SK-MEL-5 (cell line): ENCODE results near the gene SNAPC2. TPM values are rescaled to one million over a fixed set of nuclear protein-coding genes. Genes with fewer than 3 reads are reported as not detected.
"Not testable (repeated sequence)": the region's sequence is repeated elsewhere in the genome, so short reads cannot be mapped to it uniquely, and the experiment has no call there.

Source experiments
- DNase-seq: peaks from one replicate; pipeline ENCODE4 v3.0.0-alpha.2; 2016; ENCODE audit warnings: low read depth, low spot score
- in situ Hi-C: cut with HindIII; loops from 2 replicates; pipeline ENCODE4 v1.10.0; 2016; ENCODE audit warnings: low sequenced_read_pairs, high pct_unique_total_duplicates, low pct_unique_long_range_greater_than_20kb
- total RNA-seq: library from RNA; depleted of rRNA; stranded (reverse); fragments of >200 nt; shearing (Covaris generic); gene quantifications from 2 replicates; pipeline ENCODE4 v1.2.3, GENCODE V29; 2014

The SNAPC2 gene
- total RNA-seq, 1 experiment from 2014 or later: 16.7 TPM

DNA sequence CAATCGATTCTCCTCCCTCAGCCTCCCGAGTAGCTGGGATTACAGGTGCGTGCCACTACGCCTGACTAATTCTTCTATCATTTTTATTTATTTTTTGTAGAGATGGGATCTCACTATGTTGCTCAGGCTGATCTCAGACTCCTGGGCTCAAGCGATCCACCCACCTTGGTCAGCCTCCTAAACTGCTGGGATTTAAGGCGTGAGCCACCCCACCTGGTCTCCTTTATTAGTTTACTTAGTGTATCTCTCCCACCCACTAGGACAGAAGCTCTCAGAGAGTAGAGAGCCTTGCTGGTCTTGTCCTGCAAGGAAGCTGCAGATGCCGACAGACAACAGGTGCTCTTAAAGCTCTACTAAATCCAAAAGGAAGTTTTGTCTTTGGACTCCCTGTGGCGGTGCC, 34.3 kb upstream of the SNAPC2 start:
- DNase-seq: no peak
- in situ Hi-C loops: no loop called here

DNA sequence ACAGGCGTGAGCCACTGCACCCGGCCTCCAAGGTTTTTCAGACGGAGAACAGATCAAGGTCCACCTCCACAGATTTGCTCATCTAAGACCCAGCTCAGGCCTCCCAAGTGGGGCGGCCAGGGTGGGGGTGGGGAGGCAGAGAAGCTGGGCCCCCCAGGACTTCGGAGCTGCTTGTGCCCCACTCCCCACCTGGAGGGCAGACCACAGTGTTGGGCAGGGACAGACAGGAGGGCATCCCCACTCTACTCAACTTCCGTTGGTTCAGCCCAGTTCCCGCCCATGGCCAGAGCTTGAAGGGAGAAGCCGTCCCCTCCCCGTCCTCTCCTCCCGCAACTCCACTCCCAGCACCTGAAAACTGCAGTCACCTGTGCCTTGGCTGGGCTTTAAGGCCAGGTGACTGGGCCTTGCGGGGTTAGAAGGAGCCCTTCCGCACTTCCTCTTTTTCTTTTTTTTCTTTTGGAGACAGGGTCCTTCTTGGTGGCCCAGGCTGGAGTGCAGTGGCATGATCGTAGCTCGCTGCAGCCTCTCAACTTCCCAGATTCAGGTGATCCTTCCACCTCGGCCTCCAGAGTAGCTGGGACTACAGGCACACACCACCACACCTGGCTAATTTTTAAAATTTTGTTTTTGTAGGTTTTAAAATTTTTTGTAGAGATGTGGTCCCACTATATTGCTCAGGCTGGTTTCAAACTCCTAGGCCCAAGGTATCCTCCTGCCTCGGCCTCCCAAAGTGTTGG, 32.6 kb upstream of the SNAPC2 start:
- in situ Hi-C loops: no loop called here
- no peak for DNase-seq

DNA sequence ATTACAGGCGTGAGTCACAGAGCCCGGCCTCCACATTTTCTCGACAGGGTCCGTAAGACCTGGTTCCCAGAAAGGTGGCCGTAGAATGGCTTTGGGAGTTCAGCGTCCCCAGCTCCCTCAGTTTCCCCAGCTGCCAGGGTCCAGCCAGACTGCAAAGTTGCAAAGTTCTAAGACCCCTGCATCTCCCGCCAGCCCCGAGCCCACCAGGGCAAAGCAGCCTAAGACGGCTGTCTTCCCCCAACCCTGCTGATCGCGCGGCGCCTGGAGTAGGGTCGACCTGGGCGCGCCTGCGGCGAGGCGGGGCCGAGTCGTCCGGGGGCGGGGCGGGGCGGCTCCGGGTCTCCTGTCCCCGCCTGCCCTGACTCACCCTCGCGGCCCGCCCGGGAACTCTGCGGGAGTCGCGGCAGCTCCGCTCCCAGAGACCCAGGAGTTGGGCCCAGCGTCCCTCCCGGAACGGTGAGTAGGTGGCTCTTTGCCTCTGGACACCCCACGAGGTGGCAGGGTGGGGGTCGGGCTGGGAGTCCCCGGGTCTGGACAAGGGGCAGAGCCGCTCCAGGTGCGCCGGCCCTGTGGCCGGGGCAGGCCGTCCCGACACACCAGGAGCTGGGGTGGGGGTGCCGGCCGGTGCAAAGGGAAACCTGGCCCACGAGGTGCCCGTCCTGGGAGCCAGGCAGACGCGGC, 31.9 kb upstream of the SNAPC2 start, which contains the start of gene LRRC8E:
Gene LRRC8E (plus strand): TSS at position 366 of the 681 bp plus-strand sequence. CDS start 7,094 bp downstream, outside the sequence.
- in situ Hi-C loops: no loop called here
- no peak for DNase-seq

DNA sequence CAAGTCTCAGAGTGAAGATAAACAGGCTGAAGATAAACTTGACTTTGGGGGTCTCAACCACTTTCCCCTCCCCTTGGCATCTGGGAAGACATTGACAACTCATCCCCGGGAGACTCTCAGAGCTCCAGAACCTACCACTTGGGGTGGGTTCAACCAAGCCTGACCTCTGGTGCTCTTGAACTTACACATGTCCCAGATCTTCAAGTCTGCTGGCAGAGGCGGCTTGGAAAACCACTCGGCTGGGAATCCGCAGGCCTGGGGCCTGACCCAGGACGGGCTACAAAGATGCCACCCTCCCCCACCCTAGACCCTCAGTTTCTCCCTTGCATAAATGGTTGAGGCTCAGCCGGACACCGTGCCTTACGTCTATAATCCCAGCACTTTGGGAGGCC, 31.3 kb upstream of the SNAPC2 start:
- DNase-seq: no peak
- in situ Hi-C loops: no loop called here

DNA sequence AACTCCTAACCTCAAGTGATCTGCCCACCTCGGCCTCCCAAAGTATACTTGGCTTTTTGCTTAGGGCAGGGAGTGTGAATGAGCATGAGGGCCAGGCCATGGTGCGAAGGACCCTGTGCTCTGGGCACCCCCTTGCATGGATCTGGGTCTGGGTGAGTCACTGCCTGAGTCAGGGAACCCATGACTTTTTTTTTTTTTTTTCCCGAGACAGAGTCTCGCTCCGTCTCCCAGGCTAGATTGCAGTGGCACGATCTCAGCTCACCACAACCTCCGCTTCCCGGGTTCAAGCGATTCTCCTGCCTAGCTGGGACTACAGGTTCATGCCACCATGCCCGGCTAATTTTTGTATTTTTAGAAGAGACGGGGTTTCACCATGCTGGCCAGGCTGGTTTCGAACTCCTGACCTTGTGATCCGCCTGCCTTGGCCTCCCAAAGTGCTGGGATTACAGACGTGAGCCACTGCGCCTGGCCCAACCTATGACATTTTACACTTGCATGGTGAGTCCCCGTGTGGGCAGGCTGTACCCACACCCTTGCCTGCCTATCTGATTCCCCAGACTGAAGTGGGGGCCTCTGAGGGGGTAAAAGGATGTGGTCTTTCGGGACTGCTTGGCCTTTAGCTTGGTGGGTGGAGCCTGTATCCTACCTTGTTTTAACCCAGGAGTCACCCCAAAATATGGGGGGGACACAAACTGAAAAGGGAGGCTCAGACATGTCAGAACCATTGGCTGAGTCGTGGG, 26.6 kb upstream of the SNAPC2 start:
- DNase-seq, in situ Hi-C loops: not testable (repeated sequence)

DNA sequence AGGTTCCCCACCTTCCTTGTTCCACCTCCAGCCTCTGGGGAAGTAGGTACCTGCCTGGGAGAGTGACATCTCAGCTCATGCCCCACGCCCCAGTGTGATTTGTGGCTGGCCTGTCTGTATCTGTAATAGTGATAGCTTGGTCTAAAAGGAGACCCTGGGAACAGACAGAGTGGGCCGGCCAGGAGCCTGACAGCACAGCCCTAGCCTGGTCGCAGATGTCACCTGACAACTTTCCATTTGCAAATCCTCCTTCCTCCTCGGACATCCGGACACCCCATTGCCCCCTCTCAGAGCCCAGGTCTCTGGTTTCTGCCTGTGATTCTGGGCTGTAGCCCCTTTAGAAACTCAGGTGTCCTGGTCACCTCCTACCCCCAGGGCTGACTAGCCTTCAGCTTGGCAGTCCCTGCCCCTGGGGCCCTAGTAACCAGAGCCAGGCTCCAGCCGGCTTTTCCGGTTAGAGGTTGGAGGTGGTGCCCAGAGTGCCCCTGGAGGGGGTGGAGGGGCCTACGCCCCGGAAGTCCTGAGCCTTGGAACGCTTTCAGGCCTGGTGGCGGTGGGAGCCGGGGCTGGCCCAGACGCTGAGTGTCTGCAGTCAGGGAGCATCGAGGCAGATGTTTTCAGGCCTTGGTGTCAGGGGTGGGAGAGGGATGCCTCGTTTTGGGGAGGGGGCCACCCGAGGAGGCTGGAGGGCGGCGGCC, 25.4 kb upstream of the SNAPC2 start:
- in situ Hi-C loops: no loop called here
- no peak for DNase-seq

DNA sequence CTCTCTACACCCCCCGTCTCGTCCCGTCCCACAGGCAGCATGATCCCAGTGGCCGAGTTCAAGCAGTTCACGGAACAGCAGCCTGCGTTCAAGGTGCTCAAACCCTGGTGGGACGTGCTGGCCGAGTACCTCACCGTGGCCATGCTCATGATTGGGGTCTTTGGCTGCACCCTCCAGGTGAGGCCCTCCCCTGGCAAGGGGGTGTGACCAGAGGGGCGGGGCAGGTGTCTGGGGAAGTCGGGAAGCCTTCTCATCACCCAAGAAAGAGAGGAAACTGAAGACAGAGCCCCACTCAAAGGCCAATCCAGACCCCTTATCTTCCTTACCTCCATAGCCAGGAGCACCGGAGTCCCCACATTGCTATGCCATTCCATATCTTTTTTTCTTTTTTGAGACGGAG, 24.6 kb upstream of the SNAPC2 start:
- in situ Hi-C loops: no loop called here
- DNase-seq: no peak

DNA sequence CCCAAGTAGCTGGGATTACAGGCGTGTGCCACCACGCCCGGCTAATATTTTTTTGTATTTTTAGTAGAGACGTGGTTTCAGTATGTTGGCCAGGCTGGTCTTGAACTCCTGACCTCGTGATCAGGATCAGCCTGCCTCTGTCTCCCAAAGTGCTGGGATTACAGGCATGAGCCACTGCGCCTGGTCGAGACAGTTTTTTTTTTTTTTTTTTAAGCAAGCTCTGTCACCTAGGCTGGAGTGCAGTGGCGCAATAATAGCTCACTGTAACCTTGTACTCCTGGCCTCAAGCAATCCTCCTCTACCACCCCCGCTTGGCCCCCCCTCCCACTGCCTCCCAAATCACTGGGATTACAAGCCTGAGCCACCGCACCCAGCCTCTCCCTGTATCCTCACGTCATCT, 22.8 kb upstream of the SNAPC2 start:
- DNase-seq: no peak
- in situ Hi-C loops: no loop called here

DNA sequence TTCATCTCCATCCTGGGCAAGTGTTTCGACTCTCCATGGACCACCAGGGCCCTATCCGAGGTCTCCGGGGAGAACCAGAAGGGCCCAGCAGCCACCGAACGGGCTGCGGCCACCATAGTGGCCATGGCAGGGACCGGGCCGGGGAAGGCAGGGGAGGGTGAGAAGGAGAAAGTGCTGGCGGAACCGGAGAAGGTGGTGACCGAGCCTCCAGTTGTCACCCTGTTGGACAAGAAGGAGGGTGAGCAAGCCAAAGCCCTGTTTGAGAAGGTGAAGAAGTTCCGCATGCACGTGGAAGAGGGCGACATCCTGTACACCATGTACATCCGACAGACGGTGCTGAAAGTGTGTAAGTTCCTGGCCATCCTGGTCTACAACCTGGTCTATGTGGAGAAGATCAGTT, 21.2 kb upstream of the SNAPC2 start:
- in situ Hi-C loops: no loop called here
- no peak for DNase-seq

DNA sequence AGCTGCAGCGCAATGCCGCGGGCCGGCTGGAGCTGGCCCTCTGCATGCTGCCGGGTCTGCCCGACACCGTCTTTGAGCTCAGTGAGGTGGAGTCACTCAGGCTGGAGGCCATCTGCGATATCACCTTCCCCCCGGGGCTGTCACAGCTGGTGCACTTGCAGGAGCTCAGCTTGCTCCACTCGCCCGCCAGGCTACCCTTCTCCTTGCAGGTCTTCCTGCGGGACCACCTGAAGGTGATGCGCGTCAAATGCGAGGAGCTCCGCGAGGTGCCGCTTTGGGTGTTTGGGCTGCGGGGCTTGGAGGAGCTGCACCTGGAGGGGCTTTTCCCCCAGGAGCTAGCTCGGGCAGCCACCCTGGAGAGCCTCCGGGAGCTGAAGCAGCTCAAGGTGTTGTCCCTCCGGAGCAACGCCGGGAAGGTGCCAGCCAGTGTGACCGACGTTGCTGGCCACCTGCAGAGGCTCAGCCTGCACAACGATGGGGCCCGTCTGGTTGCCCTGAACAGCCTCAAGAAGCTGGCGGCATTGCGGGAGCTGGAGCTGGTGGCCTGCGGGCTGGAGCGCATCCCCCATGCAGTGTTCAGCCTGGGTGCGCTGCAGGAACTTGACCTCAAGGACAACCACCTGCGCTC, 20.3 kb upstream of the SNAPC2 start:
- no peak for DNase-seq
- in situ Hi-C loops: no loop called here

DNA sequence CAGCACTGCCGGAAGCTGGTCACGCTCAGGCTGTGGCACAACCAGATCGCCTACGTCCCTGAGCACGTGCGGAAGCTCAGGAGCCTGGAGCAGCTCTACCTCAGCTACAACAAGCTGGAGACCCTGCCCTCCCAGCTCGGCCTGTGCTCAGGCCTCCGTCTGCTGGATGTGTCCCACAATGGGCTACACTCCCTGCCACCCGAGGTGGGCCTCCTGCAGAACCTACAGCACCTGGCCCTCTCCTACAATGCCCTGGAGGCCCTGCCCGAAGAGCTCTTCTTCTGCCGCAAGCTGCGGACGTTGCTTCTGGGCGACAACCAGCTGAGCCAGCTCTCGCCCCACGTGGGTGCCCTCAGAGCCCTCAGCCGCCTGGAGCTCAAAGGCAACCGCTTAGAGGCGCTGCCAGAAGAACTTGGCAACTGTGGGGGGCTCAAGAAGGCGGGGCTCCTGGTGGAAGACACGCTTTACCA, 19.7 kb upstream of the SNAPC2 start:
- in situ Hi-C loops: no loop called here
- no peak for DNase-seq

DNA sequence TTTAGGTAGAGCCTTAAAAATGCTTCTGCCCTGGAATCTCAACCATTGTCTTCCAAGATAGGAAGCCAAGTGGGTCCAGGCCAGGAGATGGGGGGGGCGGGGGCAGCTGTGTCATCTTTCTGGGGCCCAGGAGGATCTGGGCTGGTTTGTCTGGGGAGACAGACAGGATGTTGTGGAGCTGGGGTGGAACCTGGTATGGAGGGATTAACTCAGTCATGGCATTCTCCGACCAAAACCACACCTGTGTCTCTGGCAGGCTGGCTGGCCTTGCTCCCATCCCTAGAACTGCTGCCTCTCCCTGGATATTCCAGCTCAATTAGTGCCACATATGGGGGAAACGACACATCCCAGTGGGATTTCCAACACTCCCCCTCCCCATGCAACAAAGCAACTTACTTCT, 19.2 kb upstream of the SNAPC2 start:
- in situ Hi-C loops: no loop called here

DNA sequence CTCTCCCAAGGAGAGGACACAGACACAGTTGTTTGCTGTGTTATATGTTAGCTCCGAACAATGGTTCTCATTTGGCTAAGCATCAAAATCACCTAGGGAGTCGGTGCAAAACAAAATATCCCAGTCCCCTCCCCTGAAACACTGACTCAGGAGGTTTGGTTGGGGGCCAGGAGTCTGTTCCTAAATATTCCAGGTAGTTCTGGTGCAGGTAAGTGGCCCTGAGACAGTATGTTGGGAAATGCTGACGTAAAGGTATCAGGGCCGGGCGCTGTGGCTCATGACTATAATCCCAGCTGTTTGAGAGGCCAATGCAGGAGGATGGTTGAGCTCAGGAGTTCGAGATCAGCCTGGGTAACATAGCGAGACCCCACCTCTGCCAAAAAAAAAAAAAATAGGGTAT, 18.8 kb upstream of the SNAPC2 start:
- in situ Hi-C loops: no loop called here
- no peak for DNase-seq

More for the DNA sequence above, 19.2 kb upstream of the SNAPC2 start:
- DNase-seq: no peak

DNA sequence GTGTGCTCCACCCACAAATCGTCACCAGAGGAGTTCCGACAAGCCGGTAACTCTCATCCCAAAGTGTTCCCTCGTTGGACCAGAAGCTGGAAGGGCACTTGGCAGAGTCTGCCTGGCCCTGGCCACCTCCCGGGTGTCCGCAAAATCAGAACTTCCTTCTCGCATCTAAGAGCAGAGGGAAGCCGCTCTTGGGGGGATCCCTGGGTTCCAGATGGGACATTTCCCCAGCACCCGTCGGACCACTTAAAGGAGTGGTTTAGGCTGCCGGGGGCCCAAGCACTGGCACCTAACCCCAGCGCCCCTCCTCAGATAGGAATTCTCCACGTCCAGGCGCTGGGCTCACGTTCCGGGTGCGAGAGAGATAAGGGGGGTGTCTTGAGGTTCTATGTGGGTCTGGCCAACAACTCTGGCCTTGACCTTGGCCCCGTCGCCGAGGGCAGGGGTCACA, 17.3 kb upstream of the SNAPC2 start:
- in situ Hi-C loops: no loop called here
- DNase-seq: no peak

DNA sequence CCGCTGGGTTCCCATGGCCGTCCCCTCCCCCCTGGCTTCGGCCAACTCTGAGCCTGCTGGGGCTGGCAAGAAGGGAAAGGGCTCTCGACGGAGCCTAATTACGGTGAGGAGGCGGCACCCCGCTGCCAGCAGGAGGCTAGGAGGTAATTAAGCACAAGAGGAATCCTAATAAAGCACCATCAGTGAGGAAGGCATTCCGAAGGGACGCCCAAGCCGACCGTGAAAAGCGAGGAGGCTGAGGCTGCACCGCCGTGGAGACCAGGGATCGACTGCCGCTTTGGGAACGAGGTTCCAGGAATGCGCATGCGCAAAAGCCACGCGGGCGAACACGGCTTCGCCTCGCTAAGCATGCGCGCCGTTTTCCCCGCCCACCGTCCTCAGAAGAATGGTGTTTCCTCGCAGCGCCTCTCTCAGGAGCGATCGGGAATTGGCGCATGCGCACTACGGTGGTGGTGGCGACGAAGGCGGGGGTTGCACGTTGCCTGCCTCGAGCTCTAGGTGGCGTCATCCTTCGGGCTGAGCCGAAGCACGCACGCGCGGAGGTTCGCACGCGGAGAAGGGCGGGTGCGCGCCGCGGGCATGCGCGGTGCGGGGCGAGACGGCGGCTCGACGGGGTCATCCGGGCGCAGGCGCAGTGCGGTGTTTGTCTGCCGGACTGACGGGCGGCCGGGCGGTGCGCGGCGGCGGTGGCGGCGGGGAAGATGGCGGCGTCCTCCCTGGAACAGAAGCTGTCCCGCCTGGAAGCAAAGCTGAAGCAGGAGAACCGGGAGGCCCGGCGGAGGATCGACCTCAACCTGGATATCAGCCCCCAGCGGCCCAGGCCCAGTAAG, 16.7 kb upstream of the SNAPC2 start, which contains the start of gene MAP2K7:
Gene MAP2K7 (plus strand): TSS at position 634 of the 830 bp plus-strand sequence. CDS start 68 bp downstream, at position 702.
- in situ Hi-C loops: no loop called here
- DNase-seq: peak; percentile 98
